ENCODE measurements around the gene EHD3.

The EHD3 gene

DNA sequence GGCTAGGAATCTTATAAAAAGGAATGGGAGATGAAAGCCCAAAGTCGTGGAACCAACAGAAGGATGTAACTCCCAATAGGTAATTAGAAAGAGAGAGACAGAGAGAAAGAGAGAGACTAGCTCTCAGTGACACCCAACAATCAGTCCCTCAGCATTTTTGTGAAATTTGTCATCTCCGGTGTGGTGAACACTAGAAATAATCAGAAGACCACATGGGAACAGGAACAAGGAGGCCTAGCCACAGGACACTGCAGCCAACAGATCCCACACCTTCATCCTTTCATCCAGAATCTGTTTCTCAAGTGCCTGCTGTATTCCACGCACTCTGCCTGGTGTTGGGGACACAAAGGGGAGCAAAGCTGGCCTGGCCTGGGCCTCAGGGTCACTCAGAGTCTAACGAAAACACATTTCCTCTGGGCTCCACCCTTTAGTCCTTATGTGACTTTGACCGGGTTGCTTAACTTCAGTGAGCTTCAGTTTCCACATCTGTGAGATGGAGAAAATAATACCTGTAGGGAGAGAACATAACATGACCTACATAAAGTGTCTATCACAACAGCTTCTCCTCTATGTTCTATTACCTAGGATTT, 53.1 kb downstream of the EHD3 start:
- DNase-seq (ENCODE audit: low read depth) = no peak

DNA sequence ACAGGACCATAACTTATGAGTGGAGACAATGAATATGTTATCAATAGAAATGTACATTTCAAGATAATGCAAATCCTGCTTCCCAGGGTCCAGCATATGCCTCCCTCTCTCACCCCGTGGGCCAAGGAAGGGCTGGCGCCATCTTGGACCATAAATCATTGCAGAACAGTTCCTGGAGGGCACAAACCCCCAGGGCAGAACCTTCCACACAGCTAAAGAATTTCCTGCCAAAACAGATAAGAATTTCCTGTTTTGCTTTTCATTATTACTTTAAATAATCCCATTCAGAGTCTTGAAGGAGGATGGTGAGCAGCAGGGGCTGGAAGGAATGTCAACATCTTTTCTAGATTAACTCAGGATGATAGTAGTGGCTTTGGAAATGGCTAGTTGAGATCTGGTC, 53.7 kb downstream of the EHD3 start:
- no peak for DNase-seq (ENCODE audit: low read depth)

DNA sequence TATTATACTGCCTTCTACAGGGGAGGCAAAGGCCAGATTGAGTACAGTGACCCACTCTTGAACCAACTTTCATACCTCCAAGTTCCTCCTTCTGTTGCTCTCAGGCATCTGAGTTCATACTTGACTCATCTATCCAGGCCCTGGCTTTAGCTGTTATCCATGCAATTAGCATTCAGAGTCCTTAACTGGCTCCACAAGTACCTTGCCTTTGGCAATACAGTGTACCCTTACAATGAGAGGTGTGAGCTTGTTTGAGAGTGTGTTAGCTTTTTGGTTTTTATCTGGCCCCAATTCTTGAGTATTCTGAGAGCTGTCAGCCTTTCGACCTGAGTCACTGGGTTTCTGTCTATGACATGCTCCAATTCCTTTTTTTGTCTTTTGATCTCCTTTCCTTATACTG, 60.2 kb downstream of the EHD3 start:
- no peak for DNase-seq (ENCODE audit: low read depth)

DNA sequence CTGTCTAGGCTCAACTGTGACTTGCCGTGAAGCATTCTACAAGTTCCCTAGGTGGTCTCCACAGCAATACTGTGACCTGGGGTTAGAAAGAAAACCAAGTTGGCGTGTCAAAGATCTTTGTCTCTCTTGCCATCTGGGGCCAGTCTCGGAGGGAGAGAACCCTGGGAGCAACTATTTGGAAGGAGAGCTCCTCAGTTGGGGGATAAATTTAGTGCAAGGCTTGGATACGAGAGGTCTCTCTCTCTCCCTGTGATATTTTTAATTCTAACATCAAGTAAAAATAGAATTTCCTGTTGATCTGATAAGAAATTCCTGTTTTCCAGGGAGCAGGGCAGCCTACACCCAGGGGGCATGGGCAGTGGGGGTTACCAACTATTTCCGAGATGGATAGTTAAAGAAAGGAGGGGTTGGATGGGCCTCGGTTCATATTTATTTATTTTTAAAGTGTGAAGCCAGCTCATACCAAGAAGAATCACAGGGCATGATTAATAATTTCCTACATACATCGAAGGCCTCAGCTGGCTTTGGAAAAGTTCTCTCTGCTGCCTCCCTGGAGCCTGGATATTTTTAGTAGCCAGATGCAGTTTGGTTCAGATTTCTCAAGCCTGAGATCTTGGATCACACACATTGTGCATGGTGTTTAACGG, 62.8 kb downstream of the EHD3 start:
- DNase-seq (ENCODE audit: low read depth) = no peak

DNA sequence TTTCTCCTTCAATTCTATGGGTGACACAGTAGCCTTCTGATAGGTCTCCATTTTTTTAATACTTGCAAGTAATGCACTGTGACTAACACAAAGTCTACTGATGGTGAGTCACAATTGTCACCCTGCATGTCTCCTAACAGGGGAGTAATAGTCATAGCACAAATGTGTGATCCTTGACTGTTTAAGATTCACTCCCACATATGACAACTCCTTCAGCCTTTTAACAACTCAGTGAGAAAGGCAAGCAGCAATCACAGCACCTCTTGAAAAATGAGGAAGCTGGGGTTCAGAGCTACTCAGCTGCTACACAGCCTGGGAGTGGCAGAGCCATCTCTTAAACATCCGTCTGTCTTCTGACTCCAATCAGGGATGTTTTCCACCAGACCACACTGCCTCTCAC, 63.8 kb downstream of the EHD3 start:
- no peak for DNase-seq (ENCODE audit: low read depth)

DNA sequence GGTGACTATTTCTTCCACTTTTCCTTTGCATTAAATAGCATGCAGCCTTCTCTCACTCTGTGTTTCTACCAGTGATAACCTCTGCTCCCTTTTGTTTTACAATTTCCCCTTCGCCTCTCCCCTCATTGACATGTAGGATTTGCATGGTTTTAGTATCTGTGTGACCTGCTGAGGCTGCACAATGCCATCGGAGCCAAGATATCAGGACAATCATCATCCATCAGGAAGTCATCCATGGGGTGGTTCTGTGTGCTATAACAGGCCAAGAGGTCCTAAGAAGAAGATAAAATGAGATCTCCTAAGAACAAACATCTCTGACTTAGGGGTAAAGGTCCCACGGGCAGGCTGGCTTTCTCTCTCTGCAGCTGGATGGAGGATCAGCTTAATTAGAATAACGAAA, 65.6 kb downstream of the EHD3 start:
- DNase-seq (ENCODE audit: low read depth) = no peak

DNA sequence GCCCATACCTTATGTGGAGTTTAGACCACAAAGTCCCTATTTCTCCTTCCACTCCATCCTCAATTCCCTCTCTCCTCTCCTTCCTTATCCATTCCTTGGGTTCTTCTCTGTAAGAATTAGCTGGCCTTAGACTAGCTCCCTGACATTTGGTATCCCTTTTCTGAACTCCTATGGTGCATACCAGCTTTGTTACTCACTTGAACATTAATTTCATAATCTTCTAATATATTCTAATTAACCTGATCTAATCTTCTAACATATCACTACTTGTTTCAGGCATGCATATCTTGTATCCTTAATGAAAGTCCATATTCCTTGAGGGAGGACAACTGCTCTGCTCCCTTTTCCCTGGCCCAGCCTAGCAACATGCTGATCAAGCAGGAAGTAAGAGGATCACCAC, 66.4 kb downstream of the EHD3 start:
- DNase-seq (ENCODE audit: low read depth) = no peak

DNA sequence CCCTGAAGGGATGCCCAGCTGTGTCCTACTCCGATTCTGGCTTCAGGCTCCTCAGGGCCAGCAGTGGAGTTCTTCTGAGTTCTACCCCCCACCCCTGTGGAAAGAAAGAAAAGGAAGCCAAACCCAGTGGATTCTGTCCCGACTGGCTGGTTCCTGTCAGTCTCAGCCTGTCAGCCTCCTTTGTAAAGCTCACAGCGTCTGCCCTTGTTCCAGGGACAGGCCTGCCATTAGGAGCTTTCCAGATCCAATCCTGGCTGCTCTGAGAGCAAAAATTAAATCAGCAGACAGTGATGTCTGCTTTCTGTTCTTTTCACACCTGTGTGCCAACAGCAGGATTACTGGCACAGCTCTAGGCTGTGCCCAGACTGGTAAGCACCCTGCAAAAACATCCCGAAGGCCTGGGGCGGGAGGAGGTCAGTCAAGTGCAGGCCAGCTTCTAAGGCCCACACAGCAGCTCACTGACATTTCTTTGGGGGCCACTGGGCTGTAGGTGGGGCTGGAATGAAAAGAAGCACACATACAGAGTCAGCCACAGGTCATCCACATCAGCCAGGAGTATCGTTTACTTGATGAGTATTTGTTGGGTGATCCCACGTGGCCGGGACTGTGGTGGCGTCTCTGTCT, 69.1 kb downstream of the EHD3 start:
- DNase-seq (ENCODE audit: low read depth) = no peak

DNA sequence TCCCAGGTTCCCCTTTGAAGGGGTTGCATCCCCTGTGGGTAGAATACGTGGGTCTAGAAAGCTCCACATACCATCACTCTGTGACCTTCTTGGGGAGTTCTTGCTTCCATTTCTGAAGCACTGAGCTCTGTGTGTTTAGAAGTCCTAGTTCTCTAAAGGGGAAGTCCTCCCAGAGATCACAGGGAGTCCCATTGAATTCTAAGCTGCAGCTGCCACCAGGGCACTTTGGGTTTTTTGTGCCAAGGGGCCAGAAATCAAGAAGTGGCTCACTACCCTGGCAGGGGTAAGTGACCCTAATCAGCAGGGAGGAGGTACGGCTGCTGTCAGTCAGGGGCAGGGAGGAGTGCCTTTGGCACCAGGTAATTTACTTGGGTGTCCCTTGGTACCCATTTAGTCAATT, 70.9 kb downstream of the EHD3 start:
- DNase-seq (ENCODE audit: low read depth) = no peak

DNA sequence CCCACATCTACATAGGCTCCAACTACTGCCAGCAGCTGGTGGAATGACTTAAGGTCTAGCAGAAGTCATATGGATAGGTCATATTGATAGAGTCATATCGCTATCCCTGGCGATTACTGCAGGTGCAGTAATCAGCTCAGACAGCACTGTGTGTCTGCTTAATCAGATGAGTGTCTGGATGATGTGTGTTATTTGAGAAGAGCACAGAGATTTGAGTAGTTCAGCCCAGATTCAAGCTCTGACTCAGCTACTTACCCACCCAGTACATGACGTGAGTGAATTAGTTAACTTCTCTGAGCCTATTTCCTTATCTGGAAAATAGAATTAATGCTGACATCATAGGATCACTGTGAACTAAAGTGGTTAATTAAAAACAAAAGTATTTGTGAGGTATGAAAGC, 78.9 kb downstream of the EHD3 start:
- DNase-seq (ENCODE audit: low read depth) = no peak

DNA sequence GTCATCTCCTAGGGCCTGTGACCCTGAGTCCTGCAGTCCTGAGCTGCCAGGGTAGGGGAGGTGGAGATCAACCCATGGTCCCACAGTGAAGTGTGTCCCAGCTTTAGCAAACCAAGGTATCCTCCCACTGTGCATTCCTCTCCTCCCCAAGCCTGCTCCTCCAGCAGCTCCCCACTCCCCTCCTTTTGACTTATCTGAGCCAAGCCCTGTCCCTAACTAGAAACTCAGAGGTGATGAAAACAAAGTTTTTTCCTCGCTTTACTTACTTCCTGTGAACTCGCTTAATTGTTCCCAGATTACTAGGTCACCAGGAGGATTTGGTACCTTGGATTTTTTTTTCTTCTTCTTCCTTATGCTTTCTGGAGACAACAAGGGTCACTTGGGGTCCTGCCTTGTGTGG, 80.8 kb downstream of the EHD3 start:
- no peak for DNase-seq (ENCODE audit: low read depth)

DNA sequence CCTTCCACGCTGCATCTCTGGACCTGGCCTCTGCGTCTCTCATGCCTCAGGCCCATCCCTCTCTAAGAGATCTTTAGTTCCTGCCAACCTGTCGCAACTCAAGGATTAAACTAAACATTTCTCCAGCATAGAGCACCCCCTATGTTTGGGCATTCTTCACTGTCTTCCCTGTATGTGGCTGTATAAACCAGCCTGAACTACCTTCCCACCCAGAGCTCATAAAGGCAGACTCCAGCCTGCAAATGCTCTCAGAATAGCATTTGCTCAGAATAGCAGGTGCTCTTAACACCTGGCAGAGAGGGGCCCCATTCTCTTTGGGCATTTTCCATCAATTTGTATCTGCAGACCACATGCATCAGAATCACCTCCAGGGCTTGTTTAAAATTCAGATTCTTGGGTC, 83.4 kb downstream of the EHD3 start:
- DNase-seq (ENCODE audit: low read depth) = no peak

DNA sequence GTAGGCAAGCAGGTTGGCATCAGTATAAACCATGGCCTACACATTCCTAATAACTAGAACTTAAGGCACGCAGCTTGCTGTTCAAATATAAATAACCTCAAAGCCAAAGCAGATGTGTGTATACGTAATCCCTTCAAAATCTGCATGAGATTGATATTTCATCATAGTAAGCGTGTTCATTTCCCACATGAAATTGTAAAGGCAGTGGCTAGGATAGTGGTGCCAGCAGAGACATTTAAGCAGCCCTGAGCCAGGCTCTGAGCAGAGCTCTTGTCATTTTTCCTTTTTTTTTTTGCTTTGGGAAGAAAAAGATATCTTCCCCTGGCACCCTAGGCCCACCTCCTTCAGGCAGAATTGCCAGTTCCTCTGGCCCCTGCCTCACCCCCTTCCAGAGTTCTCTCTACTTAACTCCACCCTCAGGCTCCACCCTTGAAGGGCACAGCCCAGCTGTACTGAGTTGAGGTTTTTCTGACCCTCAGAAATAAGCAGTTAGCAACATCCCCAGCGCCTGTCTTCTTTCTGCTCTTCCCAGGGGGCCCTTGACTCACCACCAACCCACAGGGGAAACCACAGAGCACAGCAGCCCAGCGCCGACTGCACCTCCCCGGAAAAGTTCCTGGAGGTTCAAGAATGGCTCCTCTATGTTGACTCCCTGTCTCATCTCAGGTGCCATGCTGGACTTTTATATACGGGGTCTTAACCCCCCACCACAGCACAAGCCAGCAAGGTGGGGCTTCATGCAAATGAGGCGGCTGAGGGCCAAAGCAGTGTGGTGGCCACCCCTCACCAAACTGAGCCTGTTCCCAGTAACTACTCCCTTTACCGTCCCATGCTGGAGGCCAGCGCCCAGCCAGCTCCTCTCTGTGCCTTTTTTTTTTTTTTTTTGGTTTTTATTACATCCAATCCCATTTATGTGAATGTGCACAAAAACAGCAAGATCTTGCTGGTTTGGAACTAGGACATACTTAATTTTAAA, 84.7 kb downstream of the EHD3 start:
- peak; percentile 8 for DNase-seq (ENCODE audit: low read depth)
